Duodenal mucosa (tissue), 2 donors: ENCODE results near the gene GNPNAT1.

Experiments used
- H3K27ac ChIP-seq: one replicate; pipeline ENCODE4 v1.7.0; 2013; ENCODE audit warnings: low read depth, low read length
- H3K27me3 ChIP-seq, 2 donors: one replicate each; pipeline ENCODE4 v1.7.0; 2013; ENCODE audit warnings: low read length in 2 of 2, control low read depth in 1 of 2; ENCODE audit not compliant: insufficient read depth in 2 of 2, control insufficient read depth in 1 of 2
- H3K36me3 ChIP-seq, 2 donors: one replicate each; pipeline ENCODE4 v1.7.0; 2013; ENCODE audit warnings: low read length in 2 of 2, control low read depth in 1 of 2; ENCODE audit not compliant: insufficient read depth in 2 of 2, control insufficient read depth in 1 of 2
- H3K4me1 ChIP-seq, 2 donors: one replicate each; pipeline ENCODE4 v1.7.0; 2013; ENCODE audit warnings: low read length in 2 of 2, control low read depth in 1 of 2; ENCODE audit not compliant: insufficient read depth in 2 of 2, control insufficient read depth in 1 of 2
- H3K4me3 ChIP-seq, 2 donors: one replicate each; pipeline ENCODE4 v1.7.0; 2013; ENCODE audit warnings: low read length in 2 of 2, low read depth in 1 of 2
- H3K9ac ChIP-seq, 2 donors: one replicate each; pipeline ENCODE4 v1.7.0; 2013; ENCODE audit warnings: low read length in 2 of 2, low read depth in 1 of 2
- H3K9me3 ChIP-seq, 2 donors: one replicate each; pipeline ENCODE4 v1.7.0; 2013; ENCODE audit warnings: low read length in 2 of 2, control low read depth in 1 of 2; ENCODE audit not compliant: control insufficient read depth in 1 of 2

Gene GNPNAT1

DNA sequence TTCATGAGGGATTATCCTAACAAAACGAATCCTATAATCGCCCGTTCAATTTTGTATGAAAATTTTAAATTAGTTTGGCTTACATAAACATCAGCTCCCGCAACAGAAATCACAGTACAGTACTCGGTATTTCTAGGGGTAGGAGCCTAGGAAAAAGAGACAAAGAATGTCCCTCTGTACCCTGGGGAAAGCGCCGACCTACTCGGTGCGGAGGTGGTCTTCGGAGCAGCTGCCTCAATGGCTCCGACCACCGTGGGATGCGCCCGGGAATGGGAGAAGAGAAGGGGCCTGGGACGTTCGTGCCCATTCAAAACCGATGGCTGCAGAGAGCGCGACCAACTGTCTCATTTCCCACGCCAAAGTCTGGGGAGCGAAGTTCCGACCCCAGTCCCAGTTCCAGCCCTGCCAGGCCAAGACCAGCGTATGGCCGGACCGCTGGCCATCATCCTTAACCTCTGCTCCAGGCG lies 618 bp downstream of the GNPNAT1 start:
- H3K27me3 ChIP-seq = no peaks in the 10 kb centered on the region
- H3K9ac ChIP-seq = peak overlapping the region; percentile 66 to 87
- no peaks in the 10 kb centered on the region for H3K36me3 ChIP-seq
- H3K27ac ChIP-seq = peak overlapping the region; percentile 87
- peak overlapping the region; percentile 96 for H3K4me3 ChIP-seq
- no peaks in the 10 kb centered on the region for H3K9me3 ChIP-seq
- H3K4me1 ChIP-seq = peaks cover 9 to 17% of the 10 kb centered on the region in 2 donors

DNA sequence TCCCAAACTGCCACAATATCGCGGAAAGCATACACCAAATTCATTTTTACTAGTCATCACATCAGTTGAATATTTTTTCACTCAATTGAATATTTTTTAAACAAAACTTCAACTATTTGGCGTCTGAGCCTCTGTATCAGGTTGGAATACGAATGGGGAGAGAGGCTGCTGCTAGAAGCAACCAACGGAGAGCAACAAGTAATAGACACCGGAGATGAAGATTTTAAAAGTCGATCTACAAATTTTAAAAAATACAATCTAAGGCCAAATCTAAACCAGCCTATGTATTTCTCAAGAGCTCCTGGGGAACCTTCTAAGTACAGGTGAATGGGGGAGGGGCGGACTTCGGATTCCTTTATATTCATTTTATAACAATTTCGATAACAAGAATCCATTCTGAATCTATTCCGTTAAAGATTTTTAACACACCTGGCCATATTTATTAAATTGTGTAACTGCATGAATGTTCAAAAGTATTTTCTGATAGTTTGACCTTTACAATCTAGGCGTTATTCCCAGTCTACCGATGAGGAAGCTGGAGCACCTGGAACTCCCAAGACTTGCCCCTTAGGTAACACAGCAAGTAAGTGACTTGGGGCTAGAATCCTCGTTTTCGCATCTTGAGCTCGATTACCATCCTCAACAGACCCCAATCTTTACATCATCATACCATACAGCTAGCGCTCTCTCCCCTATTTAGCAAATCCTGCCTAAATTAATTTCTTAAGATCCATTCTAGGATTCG lies 1.2 kb downstream of the GNPNAT1 start:
- H3K4me3 ChIP-seq = peak overlapping the region; percentile 96
- peak overlapping the region; percentile 66 to 87 for H3K9ac ChIP-seq
- no peaks in the 10 kb centered on the region for H3K9me3 ChIP-seq
- no peak overlapping the region for H3K27ac ChIP-seq
- peaks cover 9 to 17% of the 10 kb centered on the region in 2 donors for H3K4me1 ChIP-seq
- no peaks in the 10 kb centered on the region for H3K27me3 ChIP-seq
- no peaks in the 10 kb centered on the region for H3K36me3 ChIP-seq

- H3K4me3 ChIP-seq = no peak overlapping the region
- H3K9me3 ChIP-seq = no peaks in the 10 kb centered on the region
- no peak overlapping the region for H3K9ac ChIP-seq
- H3K27me3 ChIP-seq = no peaks in the 10 kb centered on the region
- no peak overlapping the region for H3K27ac ChIP-seq
- H3K36me3 ChIP-seq = no peaks in the 10 kb centered on the region
- peaks cover 9 to 17% of the 10 kb centered on the region in 2 donors for H3K4me1 ChIP-seq
These were observed 2.3 kb downstream of the GNPNAT1 start for GRCh38 chr14:52789118-52789517.

- no peak overlapping the region for H3K27ac ChIP-seq
- H3K36me3 ChIP-seq = no peaks in the 10 kb centered on the region
- H3K9me3 ChIP-seq = no peaks in the 10 kb centered on the region
- H3K4me3 ChIP-seq = no peak overlapping the region
- no peak overlapping the region for H3K9ac ChIP-seq
- peaks cover 9 to 13% of the 10 kb centered on the region in 2 donors for H3K4me1 ChIP-seq
- no peaks in the 10 kb centered on the region for H3K27me3 ChIP-seq
These were observed 4.5 kb downstream of the GNPNAT1 start for GRCh38 chr14:52786887-52787286.

GRCh38 chr14:52783206-52783605 lies 8.2 kb downstream of the GNPNAT1 start:
- Histone ChIP-seq H3K9me3 (no peaks in the 10 kb centered on the region), H3K27ac (no peak overlapping the region), H3K4me3 (no peak overlapping the region), H3K4me1 (no peaks in the 10 kb centered on the region), H3K9ac (no peak overlapping the region), H3K36me3 (peaks cover 0 to 10% of the 10 kb centered on the region in 2 donors), H3K27me3 (no peaks in the 10 kb centered on the region)

DNA sequence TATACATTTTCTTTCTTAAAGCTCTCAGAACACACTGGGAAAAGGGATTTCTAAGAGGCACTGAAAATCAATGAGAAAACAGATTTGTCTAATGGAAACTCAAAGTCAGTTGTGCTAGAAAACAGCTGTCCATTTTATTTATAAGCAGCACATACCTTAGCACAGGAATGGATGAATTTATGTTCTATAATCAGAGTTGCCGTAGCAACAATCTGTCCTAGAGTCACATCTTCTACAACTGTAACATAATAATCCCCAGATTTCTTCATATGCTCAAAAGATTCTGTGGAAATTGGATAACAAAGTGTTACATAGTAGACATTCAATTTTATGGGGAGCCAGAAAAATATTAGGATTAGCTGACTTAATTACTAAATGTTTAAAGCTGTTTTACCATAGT lies 9.8 kb downstream of the GNPNAT1 start:
- Histone ChIP-seq H3K4me1 (no peaks in the 10 kb centered on the region), H3K36me3 (peaks cover 4 to 18% of the 10 kb centered on the region in 2 donors), H3K27me3 (no peaks in the 10 kb centered on the region), H3K27ac (no peak overlapping the region), H3K9me3 (no peaks in the 10 kb centered on the region), H3K9ac (no peak overlapping the region), H3K4me3 (no peak overlapping the region)

GRCh38 chr14:52780893-52781292 lies 10.5 kb downstream of the GNPNAT1 start:
- H3K9me3 ChIP-seq = no peaks in the 10 kb centered on the region
- H3K9ac ChIP-seq = no peak overlapping the region
- H3K4me3 ChIP-seq = no peak overlapping the region
- H3K4me1 ChIP-seq = no peaks in the 10 kb centered on the region
- no peak overlapping the region for H3K27ac ChIP-seq
- peaks cover 5 to 23% of the 10 kb centered on the region in 2 donors for H3K36me3 ChIP-seq
- no peaks in the 10 kb centered on the region for H3K27me3 ChIP-seq

- Histone ChIP-seq H3K27ac (no peak overlapping the region), H3K27me3 (no peaks in the 10 kb centered on the region), H3K4me1 (no peaks in the 10 kb centered on the region), H3K9me3 (no peaks in the 10 kb centered on the region), H3K9ac (no peak overlapping the region), H3K36me3 (peaks cover 13 to 35% of the 10 kb centered on the region in 2 donors), H3K4me3 (no peak overlapping the region)
These were observed 12.7 kb downstream of the GNPNAT1 start for GRCh38 chr14:52778702-52779101.

DNA sequence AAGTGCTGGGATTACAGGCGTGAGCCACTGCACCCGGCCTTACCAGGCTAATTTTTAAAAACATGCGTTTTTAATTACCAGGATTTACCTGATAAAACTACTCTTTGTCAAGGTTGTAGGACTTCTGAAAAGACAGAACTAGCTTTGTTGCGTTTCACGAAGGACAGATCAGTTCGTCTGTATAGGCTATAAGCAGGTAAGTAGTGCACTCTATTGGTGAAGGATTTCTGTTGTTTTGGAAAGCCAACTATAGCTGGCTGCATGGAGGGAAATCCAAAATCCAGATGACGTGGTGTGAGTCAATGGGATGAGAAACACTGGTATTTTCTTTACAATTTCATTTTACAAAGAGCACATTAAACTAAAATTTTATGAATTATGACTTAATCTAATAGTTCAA lies 14.6 kb downstream of the GNPNAT1 start:
- no peak overlapping the region for H3K27ac ChIP-seq
- H3K27me3 ChIP-seq = no peaks in the 10 kb centered on the region
- H3K4me1 ChIP-seq = no peaks in the 10 kb centered on the region
- H3K9ac ChIP-seq = no peak overlapping the region
- H3K4me3 ChIP-seq = no peak overlapping the region
- peaks cover 13 to 39% of the 10 kb centered on the region in 2 donors for H3K36me3 ChIP-seq
- H3K9me3 ChIP-seq = no peaks in the 10 kb centered on the region

- H3K9me3 ChIP-seq = no peaks in the 10 kb centered on the region
- no peak overlapping the region for H3K4me3 ChIP-seq
- no peak overlapping the region for H3K27ac ChIP-seq
- peaks cover 18 to 56% of the 10 kb centered on the region in 2 donors for H3K36me3 ChIP-seq
- H3K27me3 ChIP-seq = no peaks in the 10 kb centered on the region
- H3K9ac ChIP-seq = no peak overlapping the region
- no peaks in the 10 kb centered on the region for H3K4me1 ChIP-seq
These were observed 21.5 kb downstream of the GNPNAT1 start for GRCh38 chr14:52769887-52770286.
